ENCODE results near the gene CIPC.

Gene CIPC

GRCh38 chr14:77109656-77110055, 11.6 kb downstream of the CIPC start:
- DNase-seq (ENCODE audit: extremely low read depth, low read depth) = no peak
- no peak for TF ChIP-seq CTCF (IDR thresholded peaks at IDR 0.05; ENCODE audit: low read depth, low read length)

- TF ChIP-seq CTCF (IDR thresholded peaks at IDR 0.05; ENCODE audit: low read depth, low read length) = no peak
Measured at GRCh38 chr14:77110286-77110685, 12.2 kb downstream of the CIPC start.

GRCh38 chr14:77111021-77111420, 13.0 kb downstream of the CIPC start:
- no peak for DNase-seq (ENCODE audit: extremely low read depth, low read depth)
- TF ChIP-seq CTCF (IDR thresholded peaks at IDR 0.05; ENCODE audit: low read depth, low read length) = no peak

More at GRCh38 chr14:77110286-77110685, 12.2 kb downstream of the CIPC start:
- DNase-seq (ENCODE audit: extremely low read depth, low read depth) = no peak

- no peak for TF ChIP-seq CTCF (IDR thresholded peaks at IDR 0.05; ENCODE audit: low read depth, low read length)
Measured at GRCh38 chr14:77113644-77114043, 15.6 kb downstream of the CIPC start.

GRCh38 chr14:77114609-77115008, 16.6 kb downstream of the CIPC start:
- no peak for DNase-seq (ENCODE audit: extremely low read depth, low read depth)
- TF ChIP-seq CTCF (IDR thresholded peaks at IDR 0.05; ENCODE audit: low read depth, low read length) = no peak

More at GRCh38 chr14:77113644-77114043, 15.6 kb downstream of the CIPC start:
- DNase-seq (ENCODE audit: extremely low read depth, low read depth) = no peak

GRCh38 chr14:77116172-77116817, 18.2 kb downstream of the CIPC start:
- TF ChIP-seq CTCF (IDR thresholded peaks at IDR 0.05; ENCODE audit: low read depth, low read length) = no peak
- no peak for DNase-seq (ENCODE audit: extremely low read depth, low read depth)

- TF ChIP-seq CTCF (IDR thresholded peaks at IDR 0.05; ENCODE audit: low read depth, low read length) = no peak
- no peak for DNase-seq (ENCODE audit: extremely low read depth, low read depth)
Measured at GRCh38 chr14:77119851-77120250, 21.8 kb downstream of the CIPC start.

All from AG09319 (cell line).